Endothelial cell (in vitro differentiated cells): ENCODE results near the gene C1QTNF8. TPM values are rescaled to one million over a fixed set of nuclear protein-coding genes. Genes with fewer than 3 reads are reported as not detected.

ENCODE experiments used
- DNase-seq: peaks from one replicate; pipeline ENCODE4 v3.0.0; 2021; ENCODE audit warnings: low spot score
- H3K27ac Mint-ChIP-seq: one replicate; pipeline ENCODE4 v1.8.0; 2021; ENCODE audit warnings: mixed read lengths, inconsistent platforms; ENCODE audit not compliant: unreplicated experiment
- H3K27me3 Mint-ChIP-seq: one replicate; pipeline ENCODE4 v1.8.0; 2021; ENCODE audit warnings: mild to moderate bottlenecking, moderate library complexity, mixed read lengths, inconsistent platforms; ENCODE audit not compliant: unreplicated experiment
- H3K36me3 Mint-ChIP-seq: one replicate; pipeline ENCODE4 v1.8.0; 2021; ENCODE audit warnings: mild to moderate bottlenecking, low read depth, mixed read lengths, inconsistent platforms; ENCODE audit not compliant: unreplicated experiment
- H3K4me1 Mint-ChIP-seq: one replicate; pipeline ENCODE4 v1.8.0; 2021; ENCODE audit warnings: mild to moderate bottlenecking, mixed read lengths, inconsistent platforms; ENCODE audit not compliant: unreplicated experiment
- H3K4me3 Mint-ChIP-seq: one replicate; pipeline ENCODE4 v1.8.0; 2021; ENCODE audit warnings: mild to moderate bottlenecking, mixed read lengths, inconsistent platforms; ENCODE audit not compliant: unreplicated experiment
- H3K9me3 Mint-ChIP-seq: one replicate; pipeline ENCODE4 v1.8.0; 2021; ENCODE audit warnings: mixed read lengths, inconsistent platforms; ENCODE audit not compliant: unreplicated experiment
- total RNA-seq: library from RNA; stranded (reverse); fragmentation: NEBNext Ultra II Directional; extraction: Animal tissue kit (Norgen Biotek cat#: 25700); gene quantifications from one replicate; pipeline ENCODE4 v1.2.1, GENCODE V29; 2021; ENCODE audit not compliant: unreplicated experiment
- TF ChIP-seq, protein P1 (sequence below): fragments of 200-600 bp; sonication (generic); IDR thresholded peaks from one replicate; pipeline ENCODE4 v1.5.0; 2021; ENCODE audit warnings: antibody characterized with exemption; ENCODE audit not compliant: unreplicated experiment

The C1QTNF8 gene
- total RNA-seq, 1 donor from 2014 or later: not detected

DNA sequence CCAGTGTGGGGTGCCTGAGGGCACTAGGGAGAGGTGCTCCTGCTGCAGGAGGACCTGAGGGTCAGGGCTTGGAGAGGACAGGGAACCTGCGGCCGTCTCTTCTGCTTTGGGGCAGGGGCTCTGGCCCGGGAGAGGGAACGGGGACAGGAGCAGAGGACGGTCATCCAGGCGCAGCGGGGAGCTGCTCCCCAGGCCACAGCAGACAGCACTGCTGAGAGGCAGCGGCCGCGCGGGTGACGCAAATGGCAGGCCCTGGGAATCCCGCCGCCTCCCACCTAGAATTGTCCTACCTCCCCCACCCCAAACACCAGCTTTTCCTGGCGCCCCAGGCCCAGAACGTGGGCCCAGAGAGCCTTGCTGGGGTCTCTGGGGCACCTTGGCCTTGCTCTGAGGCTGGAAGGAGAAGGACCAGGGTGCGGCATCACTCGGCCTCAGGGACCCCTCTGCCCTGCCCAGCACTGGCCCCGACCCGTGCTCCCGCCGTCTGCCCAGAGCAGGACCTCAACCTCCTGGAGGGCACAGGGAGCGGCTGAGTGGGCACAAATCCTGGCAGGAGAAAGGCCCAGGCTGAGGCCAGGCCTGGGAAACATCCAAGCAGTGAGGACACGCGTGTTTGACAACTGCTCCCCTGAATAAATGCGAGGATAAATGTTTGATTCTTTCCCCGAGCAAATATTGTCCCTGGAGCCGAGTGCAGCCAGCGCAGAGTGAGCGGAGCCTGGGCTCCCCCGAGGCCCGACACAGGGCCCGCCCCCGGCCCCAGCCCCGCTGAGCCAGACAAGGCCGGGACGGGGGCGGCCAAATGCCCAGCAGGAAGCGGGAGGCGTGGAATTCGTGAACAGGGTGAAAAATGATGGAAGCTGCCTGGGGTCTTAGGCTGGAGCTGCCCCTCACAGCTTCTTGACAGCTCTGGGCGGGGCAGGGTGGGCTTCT, 15.0 kb downstream of the C1QTNF8 start:
- H3K4me3 Mint-ChIP-seq: no peak overlapping the region
- H3K36me3 Mint-ChIP-seq: peaks cover 5% of the 10 kb centered on the region
- peaks cover 5% of the 10 kb centered on the region for H3K9me3 Mint-ChIP-seq
- H3K27me3 Mint-ChIP-seq: peaks cover 4% of the 10 kb centered on the region
- no peak for DNase-seq
- no peaks in the 10 kb centered on the region for H3K4me1 Mint-ChIP-seq
- no peak overlapping the region for H3K27ac Mint-ChIP-seq
- TF ChIP-seq, protein P1, sequence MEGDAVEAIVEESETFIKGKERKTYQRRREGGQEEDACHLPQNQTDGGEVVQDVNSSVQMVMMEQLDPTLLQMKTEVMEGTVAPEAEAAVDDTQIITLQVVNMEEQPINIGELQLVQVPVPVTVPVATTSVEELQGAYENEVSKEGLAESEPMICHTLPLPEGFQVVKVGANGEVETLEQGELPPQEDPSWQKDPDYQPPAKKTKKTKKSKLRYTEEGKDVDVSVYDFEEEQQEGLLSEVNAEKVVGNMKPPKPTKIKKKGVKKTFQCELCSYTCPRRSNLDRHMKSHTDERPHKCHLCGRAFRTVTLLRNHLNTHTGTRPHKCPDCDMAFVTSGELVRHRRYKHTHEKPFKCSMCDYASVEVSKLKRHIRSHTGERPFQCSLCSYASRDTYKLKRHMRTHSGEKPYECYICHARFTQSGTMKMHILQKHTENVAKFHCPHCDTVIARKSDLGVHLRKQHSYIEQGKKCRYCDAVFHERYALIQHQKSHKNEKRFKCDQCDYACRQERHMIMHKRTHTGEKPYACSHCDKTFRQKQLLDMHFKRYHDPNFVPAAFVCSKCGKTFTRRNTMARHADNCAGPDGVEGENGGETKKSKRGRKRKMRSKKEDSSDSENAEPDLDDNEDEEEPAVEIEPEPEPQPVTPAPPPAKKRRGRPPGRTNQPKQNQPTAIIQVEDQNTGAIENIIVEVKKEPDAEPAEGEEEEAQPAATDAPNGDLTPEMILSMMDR: no peak

DNA sequence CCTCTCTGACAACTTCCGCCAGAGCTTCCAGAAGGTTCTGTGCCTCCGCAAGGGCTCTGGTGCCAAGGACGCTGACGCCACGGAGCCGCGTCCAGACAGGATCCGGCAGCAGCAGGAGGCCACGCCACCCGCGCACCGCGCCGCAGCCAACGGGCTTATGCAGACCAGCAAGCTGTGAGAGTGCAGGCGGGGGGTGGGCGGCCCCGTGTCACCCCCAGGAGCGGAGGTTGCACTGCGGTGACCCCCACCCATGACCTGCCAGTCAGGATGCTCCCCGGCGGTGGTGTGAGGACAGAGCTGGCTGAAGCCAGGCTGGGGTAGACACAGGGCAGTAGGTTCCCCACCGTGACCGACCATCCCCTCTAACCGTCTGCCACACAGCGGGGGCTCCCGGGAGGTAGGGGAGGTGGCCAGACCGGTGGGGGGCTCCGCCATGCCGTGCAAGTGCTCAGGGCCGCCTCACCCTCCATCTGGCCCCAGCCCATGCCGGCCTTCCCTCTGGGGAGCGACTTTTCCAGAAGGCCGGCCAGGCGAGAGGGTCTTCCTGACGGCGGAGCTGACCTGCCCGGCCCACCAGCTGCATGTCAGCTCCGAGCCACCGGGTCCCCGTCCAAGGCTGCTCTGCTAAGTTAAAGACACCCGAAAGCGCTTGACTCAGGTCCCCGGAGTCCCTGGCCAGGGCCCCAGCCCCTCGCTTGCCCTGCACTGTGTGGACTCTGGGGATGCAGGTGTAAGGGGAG, 16.1 kb downstream of the C1QTNF8 start:
- Mint-ChIP-seq H3K9me3 (peaks cover under 1% of the 10 kb centered on the region), H3K27ac (no peak overlapping the region)
- TF ChIP-seq, protein P1: no peak

DNA sequence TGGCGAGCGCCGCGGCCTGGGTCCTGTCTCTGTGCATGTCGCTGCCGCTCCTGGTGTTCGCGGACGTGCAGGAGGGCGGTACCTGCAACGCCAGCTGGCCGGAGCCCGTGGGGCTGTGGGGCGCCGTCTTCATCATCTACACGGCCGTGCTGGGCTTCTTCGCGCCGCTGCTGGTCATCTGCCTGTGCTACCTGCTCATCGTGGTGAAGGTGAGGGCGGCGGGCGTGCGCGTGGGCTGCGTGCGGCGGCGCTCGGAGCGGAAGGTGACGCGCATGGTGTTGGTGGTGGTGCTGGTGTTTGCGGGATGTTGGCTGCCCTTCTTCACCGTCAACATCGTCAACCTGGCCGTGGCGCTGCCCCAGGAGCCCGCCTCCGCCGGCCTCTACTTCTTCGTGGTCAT, 16.7 kb downstream of the C1QTNF8 start:
- Mint-ChIP-seq H3K4me3 (no peak overlapping the region), H3K36me3 (no peaks in the 10 kb centered on the region)

More for the DNA sequence above, 16.1 kb downstream of the C1QTNF8 start:
- Mint-ChIP-seq H3K4me1 (no peaks in the 10 kb centered on the region), H3K36me3 (no peaks in the 10 kb centered on the region), H3K27me3 (peaks cover 2% of the 10 kb centered on the region), H3K4me3 (no peak overlapping the region)
- DNase-seq: no peak

DNA sequence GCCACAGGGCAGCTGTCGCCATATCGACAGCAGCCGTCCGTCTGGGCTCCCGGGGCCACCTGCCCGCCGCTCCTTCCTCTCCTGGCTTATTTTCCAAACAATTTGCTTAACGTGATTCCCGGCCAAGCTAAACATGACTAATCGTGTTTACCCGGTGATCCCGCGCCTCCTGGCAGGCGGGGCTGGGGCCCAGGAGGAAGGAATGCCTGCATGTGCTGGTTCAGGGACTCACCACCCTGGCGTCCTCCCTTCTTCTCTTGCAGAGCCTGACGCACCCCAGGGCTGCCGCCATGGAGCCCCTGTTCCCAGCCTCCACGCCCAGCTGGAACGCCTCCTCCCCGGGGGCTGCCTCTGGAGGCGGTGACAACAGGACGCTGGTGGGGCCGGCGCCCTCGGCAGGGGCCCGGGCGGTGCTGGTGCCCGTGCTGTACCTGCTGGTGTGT, 17.4 kb downstream of the C1QTNF8 start:
- Mint-ChIP-seq H3K27ac (no peak overlapping the region), H3K4me1 (no peaks in the 10 kb centered on the region), H3K9me3 (no peaks in the 10 kb centered on the region), H3K36me3 (no peaks in the 10 kb centered on the region), H3K4me3 (no peak overlapping the region), H3K27me3 (peaks cover 2% of the 10 kb centered on the region)
- TF ChIP-seq, protein P1: no peak
- no peak for DNase-seq

More for the DNA sequence above, 16.7 kb downstream of the C1QTNF8 start:
- H3K4me1 Mint-ChIP-seq: no peaks in the 10 kb centered on the region
- H3K27ac Mint-ChIP-seq: no peak overlapping the region
- no peaks in the 10 kb centered on the region for H3K9me3 Mint-ChIP-seq
- no peak for DNase-seq
- H3K27me3 Mint-ChIP-seq: peaks cover 2% of the 10 kb centered on the region
- TF ChIP-seq, protein P1: no peak
